ENCODE results near the gene MS4A2.
"Not testable (repeated sequence)": the region's sequence is repeated elsewhere in the genome, so short reads cannot be mapped to it uniquely, and the experiment has no call there.

Gene MS4A2

GRCh38 chr11:60088364-60088763 lies at the start of gene MS4A2:
Gene MS4A2, plus strand, starts transcription at chr11:60088664. Its CDS starts 102 bp downstream, at chr11:60088766.
- DNase-seq (ENCODE audit: extremely low read depth, low read depth): no peak
- TF ChIP-seq CTCF (IDR thresholded peaks at IDR 0.05; ENCODE audit: low read depth, low read length): no peak

- no peak for TF ChIP-seq CTCF (IDR thresholded peaks at IDR 0.05; ENCODE audit: low read depth, low read length)
- DNase-seq (ENCODE audit: extremely low read depth, low read depth): no peak
Measured at GRCh38 chr11:60040109-60040508, 48.4 kb upstream of the MS4A2 start, which contains the start of gene OOSP2. Gene OOSP2, plus strand, starts transcription at chr11:60040409. Its CDS starts 51 bp downstream, at chr11:60040460.

- DNase-seq (ENCODE audit: extremely low read depth, low read depth): not testable (repeated sequence)
Measured at GRCh38 chr11:60050422-60050821, 38.0 kb upstream of the MS4A2 start.

- DNase-seq (ENCODE audit: extremely low read depth, low read depth): not testable (repeated sequence)
Measured at GRCh38 chr11:60050839-60051238, 37.6 kb upstream of the MS4A2 start.

GRCh38 chr11:60056349-60056969 lies 32.0 kb upstream of the MS4A2 start, which contains the start of gene MS4A3:
Gene MS4A3, plus strand, starts transcription at chr11:60056665. Its CDS starts 4,496 bp downstream, at chr11:60061161.
- no peak for DNase-seq (ENCODE audit: extremely low read depth, low read depth)
- no peak for TF ChIP-seq CTCF (IDR thresholded peaks at IDR 0.05; ENCODE audit: low read depth, low read length)

GRCh38 chr11:60059052-60059451 lies 29.4 kb upstream of the MS4A2 start:
- no peak for DNase-seq (ENCODE audit: extremely low read depth, low read depth)

GRCh38 chr11:60059521-60060240 lies 28.8 kb upstream of the MS4A2 start:
- no peak for DNase-seq (ENCODE audit: extremely low read depth, low read depth)
- TF ChIP-seq CTCF (IDR thresholded peaks at IDR 0.05; ENCODE audit: low read depth, low read length): no peak

More at GRCh38 chr11:60059052-60059451, 29.4 kb upstream of the MS4A2 start:
- TF ChIP-seq CTCF (IDR thresholded peaks at IDR 0.05; ENCODE audit: low read depth, low read length): no peak

- DNase-seq (ENCODE audit: extremely low read depth, low read depth): no peak
- no peak for TF ChIP-seq CTCF (IDR thresholded peaks at IDR 0.05; ENCODE audit: low read depth, low read length)
Measured at GRCh38 chr11:60064111-60064510, 24.4 kb upstream of the MS4A2 start.

All from AG09319 (cell line).